Transverse colon (tissue), 3 donors: ENCODE measurements around the gene ZNF740.

Experiments
- EP300 ChIP-seq: sonication (generic); formaldehyde crosslinking; IDR thresholded peaks from one replicate; pipeline ENCODE4 v1.6.1; 2017; ENCODE audit warnings: antibody characterized with exemption, low read depth
- POLR2A ChIP-seq: fragments of 450-650 bp; IDR thresholded peaks from one replicate; pipeline ENCODE4 v1.6.1; 2016; ENCODE audit warnings: antibody characterized with exemption, mild to moderate bottlenecking, moderate library complexity
- TF ChIP-seq, protein P1 (sequence below), 5 experiments: fragments of 200-600 bp in 3 of 5; fragments of 450-650 bp in 2 of 5; sonication (generic) in 3 of 5; IDR thresholded peaks; 1 replicate in 2 of 5; 2 replicates in 3 of 5; pipeline ENCODE4 v1.5.1; 2016 to 2017; ENCODE audit warnings: antibody characterized with exemption in 5 of 5, inconsistent platforms in 3 of 5, mild to moderate bottlenecking in 2 of 5, moderate library complexity in 1 of 5

GRCh38 chr12:53231671-53231920 lies 51.1 kb downstream of the ZNF740 start:
- TF ChIP-seq, protein P1, sequence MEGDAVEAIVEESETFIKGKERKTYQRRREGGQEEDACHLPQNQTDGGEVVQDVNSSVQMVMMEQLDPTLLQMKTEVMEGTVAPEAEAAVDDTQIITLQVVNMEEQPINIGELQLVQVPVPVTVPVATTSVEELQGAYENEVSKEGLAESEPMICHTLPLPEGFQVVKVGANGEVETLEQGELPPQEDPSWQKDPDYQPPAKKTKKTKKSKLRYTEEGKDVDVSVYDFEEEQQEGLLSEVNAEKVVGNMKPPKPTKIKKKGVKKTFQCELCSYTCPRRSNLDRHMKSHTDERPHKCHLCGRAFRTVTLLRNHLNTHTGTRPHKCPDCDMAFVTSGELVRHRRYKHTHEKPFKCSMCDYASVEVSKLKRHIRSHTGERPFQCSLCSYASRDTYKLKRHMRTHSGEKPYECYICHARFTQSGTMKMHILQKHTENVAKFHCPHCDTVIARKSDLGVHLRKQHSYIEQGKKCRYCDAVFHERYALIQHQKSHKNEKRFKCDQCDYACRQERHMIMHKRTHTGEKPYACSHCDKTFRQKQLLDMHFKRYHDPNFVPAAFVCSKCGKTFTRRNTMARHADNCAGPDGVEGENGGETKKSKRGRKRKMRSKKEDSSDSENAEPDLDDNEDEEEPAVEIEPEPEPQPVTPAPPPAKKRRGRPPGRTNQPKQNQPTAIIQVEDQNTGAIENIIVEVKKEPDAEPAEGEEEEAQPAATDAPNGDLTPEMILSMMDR (IDR thresholded peaks at IDR 0.05), result no peak
- no peak for TF ChIP-seq EP300
- TF ChIP-seq POLR2A, result no peak
